NCI-H82 treated with DMSO at 0.1 percent for 48 hours (cell line): ENCODE results near the gene RAB11A.

Experiments used
- DNase-seq: peaks from one replicate; lab custom pipeline; 2025; ENCODE audit not compliant: unreplicated experiment; lab: John Stamatoyannopoulos, UW

Gene RAB11A

DNA sequence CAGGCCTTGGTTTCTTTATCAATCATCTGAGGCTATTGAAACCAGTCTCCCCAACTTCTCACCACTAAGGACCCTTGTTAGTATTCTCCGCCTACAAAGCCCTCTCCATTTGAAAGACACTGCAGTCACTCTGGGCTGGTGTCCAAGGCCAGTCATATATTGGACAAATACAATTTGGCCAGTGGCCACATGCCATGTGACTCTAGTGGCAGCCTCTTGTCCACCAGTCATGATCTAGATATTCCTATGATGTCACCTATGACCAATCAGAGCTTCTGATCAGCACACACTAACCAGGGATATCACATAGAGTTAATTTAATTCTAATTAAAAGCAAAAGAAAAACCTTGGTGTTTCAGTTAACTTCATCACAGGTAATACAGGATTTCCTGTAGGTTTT, 68.2 kb downstream of the RAB11A start:
- no peak for DNase-seq

DNA sequence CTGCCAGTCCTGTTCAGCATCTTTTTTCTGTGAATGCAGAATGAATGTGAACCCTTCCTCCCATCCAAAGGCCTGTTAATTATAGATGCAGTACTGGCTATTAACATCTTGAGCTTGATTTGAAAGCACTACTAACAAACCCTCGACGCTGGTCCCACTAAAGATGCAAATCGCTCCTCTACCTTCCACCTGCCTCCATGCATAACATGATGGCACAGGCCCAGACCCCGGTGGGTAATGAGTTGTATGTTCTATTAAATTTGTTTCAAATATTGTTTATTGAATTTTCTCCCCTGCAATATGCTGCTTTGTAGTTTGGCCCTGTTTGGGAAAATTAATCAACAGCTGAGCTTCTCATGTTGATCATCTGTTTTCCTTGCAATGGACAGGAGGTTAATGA, 69.3 kb downstream of the RAB11A start:
- no peak for DNase-seq

DNA sequence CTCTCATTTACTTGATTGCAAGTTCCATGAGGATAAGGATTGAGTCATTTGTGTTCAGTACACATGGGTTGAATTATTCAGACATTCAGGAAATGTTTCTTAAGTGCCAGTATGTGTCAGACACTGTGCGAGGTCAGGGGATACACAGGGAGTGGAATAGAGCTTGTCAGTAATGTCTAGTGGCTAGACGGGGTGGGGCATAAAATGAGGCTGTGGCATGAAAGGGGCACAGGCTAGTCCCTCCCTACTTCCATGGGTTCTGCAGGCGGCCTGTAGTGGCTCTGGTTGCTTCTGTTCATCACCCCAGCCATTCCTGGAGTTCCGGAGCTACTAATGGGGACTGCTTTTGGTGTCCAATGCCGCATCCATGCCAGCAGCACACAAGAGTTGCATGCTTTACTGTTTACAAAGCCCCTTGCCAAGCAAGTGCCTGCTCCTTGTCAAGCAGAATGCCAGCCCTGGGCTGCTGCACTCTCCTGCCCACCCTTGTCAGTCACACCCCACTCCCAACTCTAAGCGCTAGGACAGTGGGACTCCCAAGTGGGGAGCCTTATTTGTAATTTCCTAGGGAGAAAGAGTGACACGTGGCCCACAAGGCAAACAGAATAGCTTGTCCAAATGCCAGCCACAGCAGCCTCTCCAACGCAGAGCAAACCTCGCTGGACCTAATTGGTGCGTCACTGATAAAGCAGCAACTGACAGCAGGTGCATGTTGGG, 70.8 kb downstream of the RAB11A start:
- no peak for DNase-seq

DNA sequence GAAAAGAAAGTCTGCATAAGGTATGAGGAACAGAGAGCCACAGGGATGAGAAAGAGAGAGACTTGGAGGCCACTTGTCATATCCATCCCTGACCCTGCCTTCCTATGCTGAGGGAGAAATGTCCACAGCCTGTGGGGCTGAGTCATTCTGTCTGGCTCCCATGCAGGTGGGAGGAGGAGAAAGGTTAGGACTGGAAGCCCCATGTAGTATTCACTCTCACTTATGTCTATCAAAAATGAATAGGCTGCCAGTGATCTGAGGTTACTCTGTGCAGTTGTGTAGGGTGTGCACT, 71.3 kb downstream of the RAB11A start:
- DNase-seq: no peak
